Ascending aorta (tissue), 2 donors: ENCODE results near the gene GABBR1. TPM values are rescaled to one million over a fixed set of nuclear protein-coding genes. Genes with fewer than 3 reads are reported as not detected.

Experiments used
- DNase-seq, 2 donors: peaks; one replicate each; pipeline ENCODE4 v3.0.0-alpha.2; 2019; ENCODE audit warnings: low spot score in 2 of 2
- H3K27ac ChIP-seq, 2 donors: fragments of 200-600 bp; sonication (generic); one replicate each; pipeline ENCODE4 v1.5.1; 2016 to 2017; ENCODE audit warnings: mild to moderate bottlenecking in 1 of 2
- H3K27me3 ChIP-seq: fragments of 200-600 bp; sonication (generic); one replicate; pipeline ENCODE4 v1.5.1; 2017
- H3K36me3 ChIP-seq, 2 donors: fragments of 200-600 bp; sonication (generic); one replicate each; pipeline ENCODE4 v1.5.1; 2016
- H3K4me1 ChIP-seq, 2 donors: fragments of 200-600 bp; sonication (generic); one replicate each; pipeline ENCODE4 v1.5.1; 2016 to 2017; ENCODE audit warnings: mild to moderate bottlenecking in 1 of 2
- H3K4me3 ChIP-seq, 2 donors: fragments of 200-600 bp; sonication (generic); one replicate each; pipeline ENCODE4 v1.5.1; 2016 to 2017; ENCODE audit warnings: mild to moderate bottlenecking in 1 of 2
- H3K9me3 ChIP-seq, 2 donors: fragments of 200-600 bp; sonication (generic); one replicate each; pipeline ENCODE4 v1.5.1; 2016
- CTCF ChIP-seq, 3 experiments: fragments of 200-600 bp in 2 of 3; fragments of 450-650 bp in 1 of 3; sonication (generic) in 2 of 3; IDR thresholded peaks; one replicate each; pipeline ENCODE4 v1.5.1; 2016 to 2019; ENCODE audit warnings: antibody characterized with exemption in 3 of 3, mild to moderate bottlenecking in 1 of 3, moderate library complexity in 1 of 3
- intact Hi-C: fragments of 100-400 bp; cut with DNase I; formaldehyde crosslinking; loops from one replicate; pipeline ENCODE4 v1.15.1; 2023
- total RNA-seq: library from RNA; depleted of rRNA; stranded (reverse); fragments of >200 nt; gene quantifications from one replicate; pipeline ENCODE4 v1.1.0, GENCODE V29; 2016

GABBR1 gene
- total RNA-seq, 1 donor from 2014 or later = 166 TPM

GRCh38 chr6:29630315-29630714 lies 2.7 kb downstream of the GABBR1 start:
- no peak for TF ChIP-seq CTCF (IDR thresholded peaks at IDR 0.05)
- Histone ChIP-seq H3K4me3 (no peak overlapping the region), H3K4me1 (peaks cover 11 to 25% of the 10 kb centered on the region in 2 donors), H3K9me3 (no peaks in the 10 kb centered on the region), H3K27me3 (no peaks in the 10 kb centered on the region), H3K27ac (no peak overlapping the region), H3K36me3 (no peaks in the 10 kb centered on the region)
- DNase-seq = no peak
- intact Hi-C loops = loop anchor here (5.0 to 10.0 kb wide), 2 partner anchors 347 to 584 kb away; partner anchors contain the start of gene TRIM26

GRCh38 chr6:29629571-29629970 lies 3.4 kb downstream of the GABBR1 start:
- no peak for TF ChIP-seq CTCF (IDR thresholded peaks at IDR 0.05)
- intact Hi-C loops = loop anchor here (10.0 kb wide), 1 partner anchor 695 kb away; the partner anchor contains the start of gene TRIM39
- no peaks in the 10 kb centered on the region for H3K36me3 ChIP-seq
- no peaks in the 10 kb centered on the region for H3K9me3 ChIP-seq
- no peak overlapping the region for H3K4me3 ChIP-seq
- no peaks in the 10 kb centered on the region for H3K27me3 ChIP-seq
- DNase-seq = no peak
- H3K27ac ChIP-seq = no peak overlapping the region
- H3K4me1 ChIP-seq = peaks cover 11 to 25% of the 10 kb centered on the region in 2 donors

GRCh38 chr6:29628419-29629281 lies 4.3 kb downstream of the GABBR1 start:
- H3K9me3 ChIP-seq = no peaks in the 10 kb centered on the region
- peak; percentile 41 to 86 for DNase-seq
- peaks cover 11 to 25% of the 10 kb centered on the region in 2 donors for H3K4me1 ChIP-seq
- H3K36me3 ChIP-seq = peaks cover 0 to 1% of the 10 kb centered on the region in 2 donors
- H3K27ac ChIP-seq = peak overlapping the region; percentile 72 to 85
- peak overlapping the region; percentile 72 to 85 for H3K4me3 ChIP-seq
- intact Hi-C loops = loop anchor here (1.0 to 10.0 kb wide), 2 partner anchors 124 to 696 kb away; partner anchors contain the start of gene TRIM39
- peak; percentile 55 to 81 (median 80) for TF ChIP-seq CTCF (IDR thresholded peaks at IDR 0.05)
- no peaks in the 10 kb centered on the region for H3K27me3 ChIP-seq

GRCh38 chr6:29627755-29628418 lies 5.1 kb downstream of the GABBR1 start:
- H3K27me3 ChIP-seq = no peaks in the 10 kb centered on the region
- peak overlapping the region; percentile 72 to 85 for H3K4me3 ChIP-seq
- TF ChIP-seq CTCF (IDR thresholded peaks at IDR 0.05) = no peak
- H3K4me1 ChIP-seq = peaks cover 11 to 25% of the 10 kb centered on the region in 2 donors
- H3K36me3 ChIP-seq = peaks cover 0 to 8% of the 10 kb centered on the region in 2 donors
- intact Hi-C loops = loop anchor here (1.0 to 10.0 kb wide), 2 partner anchors 124 to 697 kb away; partner anchors contain the start of gene TRIM39
- peak overlapping the region; percentile 72 to 85 for H3K27ac ChIP-seq
- no peaks in the 10 kb centered on the region for H3K9me3 ChIP-seq
- peak in 1 of 2 donors; percentile 86 for DNase-seq

- TF ChIP-seq CTCF (IDR thresholded peaks at IDR 0.05) = no peak
- intact Hi-C loops = loop anchor here (10.0 kb wide), 1 partner anchor 698 kb away; the partner anchor contains the start of gene TRIM39
- no peaks in the 10 kb centered on the region for H3K27me3 ChIP-seq
- peaks cover 11 to 24% of the 10 kb centered on the region in 2 donors for H3K4me1 ChIP-seq
- peaks cover 0 to 14% of the 10 kb centered on the region in 2 donors for H3K36me3 ChIP-seq
- peak overlapping the region; percentile 72 to 85 for H3K4me3 ChIP-seq
- peak overlapping the region; percentile 72 to 85 for H3K27ac ChIP-seq
- H3K9me3 ChIP-seq = no peaks in the 10 kb centered on the region
- peak in 1 of 2 donors; percentile 64 for DNase-seq
Observed at GRCh38 chr6:29626948-29627754, 5.8 kb downstream of the GABBR1 start.
